ENCODE data around the gene SHQ1.

SHQ1 gene

GRCh38 chr3:72847751-72848702 lies at the start of gene SHQ1:
SHQ1 (minus strand) TSS chr3:72848445; CDS start chr3:72848340, 105 bp downstream.
- peak; percentile 90 to 98 (median 95) for DNase-seq
- intact Hi-C loops (cut with DNase I), result loop anchor here (5.0 to 10.0 kb wide), 2 partner anchors 39 to 237 kb away; partner anchors contain the start of gene GXYLT2

- intact Hi-C loops (cut with DNase I), result no loop called here
- DNase-seq, result no peak
These were observed 49.4 kb upstream of the SHQ1 start for GRCh38 chr3:72897758-72898007.

- intact Hi-C loops (cut with DNase I), result no loop called here
- DNase-seq, result no peak
These were observed 48.9 kb upstream of the SHQ1 start for GRCh38 chr3:72896996-72897757.

- intact Hi-C loops (cut with DNase I), result no loop called here
These were observed 46.8 kb upstream of the SHQ1 start for GRCh38 chr3:72894976-72895552.

GRCh38 chr3:72892870-72893269 lies 44.6 kb upstream of the SHQ1 start:
- intact Hi-C loops (cut with DNase I), result no loop called here
- DNase-seq, result no peak

More at GRCh38 chr3:72894976-72895552, 46.8 kb upstream of the SHQ1 start:
- DNase-seq, result no peak

GRCh38 chr3:72892081-72892775 lies 44.0 kb upstream of the SHQ1 start:
- peak in 41 of 42 donors; percentile 26 to 93 (median 76) for DNase-seq
- intact Hi-C loops (cut with DNase I), result no loop called here

- peak in 10 of 42 donors; percentile 17 to 60 (median 36) for DNase-seq
- intact Hi-C loops (cut with DNase I), result no loop called here
These were observed 43.0 kb upstream of the SHQ1 start for GRCh38 chr3:72891053-72891855.

- intact Hi-C loops (cut with DNase I), result no loop called here
- peak in 2 of 42 donors; percentile 32 to 38 for DNase-seq
These were observed 42.1 kb upstream of the SHQ1 start for GRCh38 chr3:72890166-72890925.

- DNase-seq, result peak in 13 of 42 donors; percentile 7 to 59 (median 33)
- intact Hi-C loops (cut with DNase I), result loop anchor here (5.0 kb wide), 1 partner anchor 42 kb away; the partner anchor contains the start of gene SHQ1
These were observed 41.3 kb upstream of the SHQ1 start for GRCh38 chr3:72889310-72890165.

- intact Hi-C loops (cut with DNase I), result loop anchor here (5.0 kb wide), 1 partner anchor 41 kb away; the partner anchor contains the start of gene SHQ1
- DNase-seq, result peak in 11 of 42 donors; percentile 10 to 55 (median 37)
These were observed 40.5 kb upstream of the SHQ1 start for GRCh38 chr3:72888546-72889309.

GRCh38 chr3:72887705-72888545 lies 39.7 kb upstream of the SHQ1 start, which contains the start of gene GXYLT2:
GXYLT2 (plus strand) TSS chr3:72888046; CDS start chr3:72888234, 188 bp downstream.
- intact Hi-C loops (cut with DNase I), result loop anchor here (5.0 kb wide), 1 partner anchor 41 kb away; the partner anchor contains the start of gene SHQ1

GRCh38 chr3:72887343-72887704 lies 39.1 kb upstream of the SHQ1 start:
- intact Hi-C loops (cut with DNase I), result loop anchor here (5.0 kb wide), 1 partner anchor 40 kb away; the partner anchor contains the start of gene SHQ1
- DNase-seq, result peak in 2 of 42 donors; percentile 12 to 39

More at GRCh38 chr3:72887705-72888545, 39.7 kb upstream of the SHQ1 start, which contains the start of gene GXYLT2:
- DNase-seq, result peak; percentile 48 to 95 (median 84)

- intact Hi-C loops (cut with DNase I), result no loop called here
- DNase-seq, result no peak
These were observed 23.9 kb upstream of the SHQ1 start for GRCh38 chr3:72872183-72872582.

GRCh38 chr3:72862314-72863090 lies 14.3 kb upstream of the SHQ1 start:
- no peak for DNase-seq
- intact Hi-C loops (cut with DNase I), result no loop called here

All from head of caudate nucleus (tissue), 42 donors.